Peyer's patch (tissue), 4 donors: Measurements from ENCODE around the gene RBFA. TPM values are rescaled to one million over a fixed set of nuclear protein-coding genes. Genes with fewer than 3 reads are reported as not detected.
"Not testable (repeated sequence)": the region's sequence is repeated elsewhere in the genome, so short reads cannot be mapped to it uniquely, and the experiment has no call there.

Experiments used
- DNase-seq, 3 donors: peaks; one replicate each; pipeline ENCODE4 v3.0.0-alpha.2; 2017 to 2019
- H3K27ac ChIP-seq, 4 donors: fragments of 200-600 bp; sonication (generic); one replicate each; pipeline ENCODE4 v1.5.1; 2016 to 2019
- H3K27me3 ChIP-seq, 2 donors: fragments of 200-600 bp; sonication (generic); one replicate each; pipeline ENCODE4 v1.5.1; 2019
- H3K36me3 ChIP-seq, 3 donors: fragments of 200-600 bp; sonication (generic); one replicate each; pipeline ENCODE4 v1.5.1; 2016 to 2019
- H3K4me1 ChIP-seq, 4 donors: fragments of 200-600 bp; sonication (generic); one replicate each; pipeline ENCODE4 v1.5.1; 2016 to 2019
- H3K4me3 ChIP-seq, 4 donors: fragments of 200-600 bp; sonication (generic); 1 replicate in 3 of 4; 2 replicates in 1 of 4; pipeline ENCODE4 v1.5.1; 2016 to 2019; ENCODE audit warnings: mild to moderate bottlenecking in 1 of 4
- H3K9me3 ChIP-seq, 4 donors: fragments of 200-600 bp; sonication (generic); one replicate each; pipeline ENCODE4 v1.5.1; 2016 to 2019; ENCODE audit warnings: mild to moderate bottlenecking in 1 of 4
- POLR2A ChIP-seq, 2 donors: fragments of 450-650 bp; IDR thresholded peaks; one replicate each; pipeline ENCODE4 v1.5.1; 2017; ENCODE audit warnings: antibody characterized with exemption in 2 of 2, mild to moderate bottlenecking in 2 of 2, moderate library complexity in 2 of 2
- total RNA-seq, 4 donors: library from RNA; depleted of rRNA; stranded (reverse); fragments of >200 nt; gene quantifications; one replicate each; pipeline ENCODE4 v1.1.0, GENCODE V29; 2016
- TF ChIP-seq, protein P1 (sequence below), 6 experiments: fragments of 450-650 bp in 4 of 6; fragments of 200-600 bp in 2 of 6; sonication (generic) in 1 of 6; IDR thresholded peaks; one replicate each; pipeline ENCODE4 v1.5.1; 2017 to 2019; ENCODE audit warnings: antibody characterized with exemption in 6 of 6, mild to moderate bottlenecking in 3 of 6, moderate library complexity in 1 of 6

Gene RBFA
- total RNA-seq, 4 donors from 2014 or later: 2.5 to 20.8 (median 13.6) TPM

DNA sequence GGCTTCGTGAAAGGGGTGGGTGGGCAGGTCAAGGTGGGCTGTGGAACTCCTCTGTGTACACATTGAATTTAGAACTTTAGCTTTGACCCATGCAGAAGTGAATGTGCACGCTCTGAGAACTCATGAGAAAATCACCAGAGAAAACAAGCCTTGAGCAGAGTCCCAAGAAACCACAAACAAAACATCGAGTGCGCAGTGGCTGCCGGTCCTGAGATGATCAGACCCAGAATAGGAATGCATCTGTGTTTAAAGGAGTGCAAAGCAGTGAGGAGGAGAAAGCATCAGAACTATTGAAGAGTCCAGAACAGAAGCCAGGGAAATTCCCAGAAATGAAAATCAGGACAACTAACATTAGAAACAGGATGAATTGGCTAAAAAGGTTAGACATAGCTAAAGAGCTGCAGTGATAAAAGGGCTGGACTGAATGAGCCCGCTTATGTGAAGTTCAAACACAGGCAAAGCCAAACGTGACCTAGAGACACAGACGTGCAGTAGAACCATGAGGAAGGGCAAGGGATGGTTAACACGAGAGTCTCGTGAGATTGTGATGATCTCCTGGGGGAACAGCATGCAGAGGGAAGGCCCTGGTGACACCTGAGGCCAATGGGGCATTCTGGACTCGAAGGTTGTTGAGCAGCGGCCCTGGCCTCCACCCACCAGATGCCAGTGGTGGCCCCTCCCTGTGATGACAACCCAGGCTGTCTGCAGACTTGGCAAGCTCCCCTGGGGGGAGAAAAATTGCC lies 29.5 kb upstream of the RBFA start:
- Histone ChIP-seq H3K9me3 (peaks cover 0 to 16% (median 6%) of the 10 kb centered on the region in 4 donors), H3K36me3 (no peaks in the 10 kb centered on the region), H3K4me3 (no peak overlapping the region), H3K4me1 (no peaks in the 10 kb centered on the region), H3K27ac (no peak overlapping the region), H3K27me3 (no peaks in the 10 kb centered on the region)
- no peak for TF ChIP-seq POLR2A (IDR thresholded peaks at IDR 0.05)
- TF ChIP-seq, protein P1, sequence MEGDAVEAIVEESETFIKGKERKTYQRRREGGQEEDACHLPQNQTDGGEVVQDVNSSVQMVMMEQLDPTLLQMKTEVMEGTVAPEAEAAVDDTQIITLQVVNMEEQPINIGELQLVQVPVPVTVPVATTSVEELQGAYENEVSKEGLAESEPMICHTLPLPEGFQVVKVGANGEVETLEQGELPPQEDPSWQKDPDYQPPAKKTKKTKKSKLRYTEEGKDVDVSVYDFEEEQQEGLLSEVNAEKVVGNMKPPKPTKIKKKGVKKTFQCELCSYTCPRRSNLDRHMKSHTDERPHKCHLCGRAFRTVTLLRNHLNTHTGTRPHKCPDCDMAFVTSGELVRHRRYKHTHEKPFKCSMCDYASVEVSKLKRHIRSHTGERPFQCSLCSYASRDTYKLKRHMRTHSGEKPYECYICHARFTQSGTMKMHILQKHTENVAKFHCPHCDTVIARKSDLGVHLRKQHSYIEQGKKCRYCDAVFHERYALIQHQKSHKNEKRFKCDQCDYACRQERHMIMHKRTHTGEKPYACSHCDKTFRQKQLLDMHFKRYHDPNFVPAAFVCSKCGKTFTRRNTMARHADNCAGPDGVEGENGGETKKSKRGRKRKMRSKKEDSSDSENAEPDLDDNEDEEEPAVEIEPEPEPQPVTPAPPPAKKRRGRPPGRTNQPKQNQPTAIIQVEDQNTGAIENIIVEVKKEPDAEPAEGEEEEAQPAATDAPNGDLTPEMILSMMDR (IDR thresholded peaks at IDR 0.05): no peak
- DNase-seq: peak in 1 of 3 donors; percentile 34

DNA sequence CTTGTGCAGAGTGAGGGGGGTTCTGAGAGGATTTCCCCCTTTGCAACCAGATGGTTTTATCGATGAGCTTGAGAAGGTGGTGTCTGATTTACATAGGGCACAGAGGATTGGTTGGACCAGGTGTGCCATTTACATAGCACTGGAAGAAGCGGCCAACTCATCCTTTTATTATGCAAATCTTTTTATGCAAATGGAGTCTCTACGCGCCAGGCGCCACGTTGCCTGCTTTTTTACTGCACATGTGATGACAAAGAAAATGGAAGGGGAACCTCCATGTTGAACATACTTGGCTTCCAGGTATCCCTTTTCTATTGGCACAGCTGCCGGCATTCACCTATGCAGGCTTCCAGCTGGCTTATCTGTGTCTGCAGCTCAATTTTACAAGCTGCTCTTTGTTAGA lies 27.5 kb upstream of the RBFA start:
- H3K4me3 ChIP-seq: no peak overlapping the region
- no peaks in the 10 kb centered on the region for H3K36me3 ChIP-seq
- TF ChIP-seq, protein P1 (IDR thresholded peaks at IDR 0.05): no peak
- no peak for TF ChIP-seq POLR2A (IDR thresholded peaks at IDR 0.05)
- no peak overlapping the region for H3K27ac ChIP-seq
- no peaks in the 10 kb centered on the region for H3K27me3 ChIP-seq
- H3K4me1 ChIP-seq: no peaks in the 10 kb centered on the region
- no peak for DNase-seq
- peaks cover 0 to 2% (median 0%) of the 10 kb centered on the region in 4 donors for H3K9me3 ChIP-seq

DNA sequence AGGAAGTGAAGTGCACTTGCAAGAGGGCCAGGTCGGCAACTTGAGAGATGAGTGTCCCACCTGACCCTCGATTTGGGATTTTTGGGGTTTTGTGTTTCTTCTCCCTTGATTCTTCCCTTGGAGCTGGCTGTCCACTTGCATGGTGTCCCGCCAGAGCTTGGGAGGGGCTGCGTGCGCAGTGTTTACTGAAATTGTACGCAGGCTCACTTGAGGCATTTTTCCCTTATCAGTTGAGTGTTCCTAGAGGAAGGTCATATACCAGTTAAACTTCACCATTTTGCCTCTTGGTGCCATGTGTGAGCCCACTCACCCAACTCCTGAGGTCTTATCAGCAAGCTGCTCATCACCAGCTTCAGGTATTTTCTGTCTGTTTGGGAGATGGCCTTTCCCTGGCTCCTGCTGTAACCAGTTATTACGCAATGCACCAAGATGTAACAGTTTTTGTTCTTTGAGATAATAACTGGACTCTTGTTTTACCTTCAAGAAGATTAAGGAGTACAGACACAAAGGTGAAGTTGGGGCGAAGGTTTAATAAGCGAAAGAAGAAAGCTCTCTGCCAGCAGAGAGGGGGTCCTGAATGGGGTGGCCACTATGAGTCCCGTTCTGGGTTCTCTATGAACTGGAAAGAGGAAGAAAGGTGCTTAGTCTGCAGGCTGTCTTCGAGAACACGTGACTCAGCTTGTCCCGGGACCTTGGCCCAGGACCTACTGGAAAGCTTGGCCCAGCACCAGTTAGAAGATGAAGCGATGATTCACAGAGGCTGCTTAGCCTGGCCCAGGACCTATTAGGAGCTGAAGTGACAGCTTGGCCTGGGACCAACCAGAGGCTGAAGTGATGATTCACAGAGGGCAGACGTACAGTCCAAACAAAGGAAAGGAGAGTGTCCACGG lies 24.3 kb upstream of the RBFA start:
- peak overlapping the region in 1 of 4 donors; percentile 61 for H3K27ac ChIP-seq
- DNase-seq: no peak

DNA sequence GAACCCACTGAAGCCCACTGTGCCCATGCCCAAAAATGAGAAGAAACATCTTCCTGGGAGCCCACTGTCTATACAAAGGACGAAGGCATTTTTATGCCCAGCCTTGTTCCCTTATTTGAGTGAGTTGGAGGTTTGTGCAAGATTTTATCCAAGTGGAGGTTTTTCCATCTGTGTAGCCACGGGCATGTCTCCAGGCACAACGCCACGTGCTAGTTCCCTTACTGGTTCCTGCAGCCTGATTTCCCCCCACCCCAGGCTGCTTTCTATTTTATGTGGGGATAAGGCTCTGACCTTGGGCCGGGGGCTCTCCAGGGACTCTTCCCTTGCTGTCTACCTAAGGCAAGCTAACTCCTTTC lies 23.7 kb upstream of the RBFA start:
- no peak for DNase-seq
- TF ChIP-seq, protein P1 (IDR thresholded peaks at IDR 0.05): no peak
- TF ChIP-seq POLR2A (IDR thresholded peaks at IDR 0.05): no peak
- Histone ChIP-seq H3K4me1 (no peaks in the 10 kb centered on the region), H3K27me3 (no peaks in the 10 kb centered on the region), H3K9me3 (peaks cover 0 to 6% (median 0%) of the 10 kb centered on the region in 4 donors), H3K27ac (peak overlapping the region in 1 of 4 donors; percentile 61), H3K4me3 (no peak overlapping the region), H3K36me3 (no peaks in the 10 kb centered on the region)

More for the DNA sequence above, 24.3 kb upstream of the RBFA start:
- H3K36me3 ChIP-seq: no peaks in the 10 kb centered on the region
- no peaks in the 10 kb centered on the region for H3K27me3 ChIP-seq
- TF ChIP-seq POLR2A (IDR thresholded peaks at IDR 0.05): no peak
- TF ChIP-seq, protein P1 (IDR thresholded peaks at IDR 0.05): no peak
- no peak overlapping the region for H3K4me3 ChIP-seq
- no peaks in the 10 kb centered on the region for H3K4me1 ChIP-seq
- peaks cover 0 to 6% (median 0%) of the 10 kb centered on the region in 4 donors for H3K9me3 ChIP-seq

DNA sequence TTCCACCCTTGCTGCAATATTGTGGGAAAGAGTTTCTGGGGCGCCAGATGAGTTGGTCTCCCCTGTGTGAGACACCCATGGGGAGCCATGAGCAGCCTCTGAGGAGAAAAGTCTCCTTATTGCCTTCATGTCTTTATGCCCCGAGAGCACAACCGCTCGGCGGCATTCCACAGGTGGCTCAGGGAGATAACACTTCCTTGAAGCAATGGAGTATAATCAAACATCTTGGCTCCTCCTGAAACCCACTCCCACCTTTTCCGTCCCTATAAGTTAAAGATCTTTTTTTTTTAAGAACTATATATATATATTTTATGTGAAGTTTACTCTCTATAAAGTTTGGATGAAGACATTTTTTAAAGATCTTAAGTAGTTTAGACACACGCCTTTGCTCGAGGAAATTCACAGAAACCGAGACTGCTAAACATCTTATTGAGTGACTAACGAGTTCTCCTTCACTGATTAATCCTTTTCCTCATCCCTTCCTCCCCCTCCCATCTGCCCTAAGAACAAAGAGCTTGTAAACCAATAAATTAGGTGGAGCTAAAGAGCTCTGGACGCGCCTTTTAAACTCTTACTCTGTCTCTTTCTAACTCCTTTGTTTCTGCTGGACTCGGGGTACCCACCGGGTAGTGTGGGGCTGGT lies 22.6 kb upstream of the RBFA start:
- not testable (repeated sequence) for DNase-seq, H3K27ac ChIP-seq, H3K9me3 ChIP-seq, H3K27me3 ChIP-seq, H3K36me3 ChIP-seq, H3K4me3 ChIP-seq, H3K4me1 ChIP-seq
